GM18498 (cell line): ENCODE data around the gene MT1A.
A peak's percentile ranks its signal among the peaks of the same experiment; 100 is the strongest.

Source experiments
- ATAC-seq: cut with Tn5 transposase; IDR thresholded peaks from one replicate; pipeline ENCODE4 v1.9.1; 2021; ENCODE audit warnings: mild to moderate bottlenecking, moderate library complexity; ENCODE audit not compliant: unreplicated experiment

MT1A gene

DNA sequence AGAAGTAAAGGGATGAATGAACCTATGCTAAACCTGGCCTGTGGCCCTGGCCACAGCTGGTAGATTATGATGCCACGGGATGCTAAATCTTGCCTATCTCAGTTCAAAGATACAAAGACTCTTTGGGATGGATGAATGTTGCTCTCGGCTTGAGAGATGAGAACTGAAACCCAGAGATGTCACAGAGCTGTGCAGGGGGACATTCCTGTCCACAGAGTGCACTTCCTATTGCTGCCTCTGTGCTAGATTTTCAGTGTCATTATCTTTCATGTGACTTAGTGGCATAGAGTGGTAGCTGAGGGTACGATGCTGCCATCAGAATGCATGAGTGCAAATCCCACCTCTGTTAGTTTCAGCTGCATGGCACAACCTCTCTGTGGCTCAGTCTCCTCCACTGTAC lies 8.3 kb upstream of the MT1A start:
- peak; percentile 79 for ATAC-seq

DNA sequence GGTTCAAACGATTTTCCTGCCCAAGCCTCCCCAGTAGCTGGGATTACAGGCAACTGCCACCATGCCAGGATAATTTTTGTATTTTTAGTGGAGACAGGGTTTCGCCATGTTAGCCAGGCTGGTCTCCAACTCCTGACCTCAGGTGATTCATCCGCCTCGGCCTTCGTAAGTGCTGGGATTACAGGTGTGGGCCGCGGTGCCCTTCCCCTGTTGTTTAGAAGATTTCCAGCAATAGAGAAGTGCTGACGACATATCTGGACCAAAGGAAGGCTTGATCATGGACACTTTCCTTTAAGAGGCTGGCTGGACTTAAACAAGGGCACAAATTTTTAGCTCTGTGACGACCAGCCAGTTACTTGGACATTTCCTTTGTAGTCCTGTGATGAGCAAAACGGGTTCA lies 7.3 kb upstream of the MT1A start:
- no peak for ATAC-seq

DNA sequence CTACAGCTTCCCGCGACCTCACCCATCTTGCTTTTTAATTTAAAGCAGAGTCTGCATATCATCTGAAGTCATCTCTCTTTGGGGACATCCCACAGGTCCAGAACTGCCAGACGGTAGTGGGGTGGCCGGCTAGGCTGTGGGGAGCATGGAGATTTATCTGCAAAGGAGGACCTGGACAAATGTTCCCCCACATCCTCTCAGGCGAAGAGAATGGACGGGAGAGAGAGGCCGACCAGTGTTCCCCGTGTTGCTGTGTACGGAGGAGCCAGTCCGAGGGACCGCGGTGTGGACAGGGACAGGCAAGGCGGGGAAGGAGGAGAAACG lies 6.7 kb upstream of the MT1A start:
- no peak for ATAC-seq

DNA sequence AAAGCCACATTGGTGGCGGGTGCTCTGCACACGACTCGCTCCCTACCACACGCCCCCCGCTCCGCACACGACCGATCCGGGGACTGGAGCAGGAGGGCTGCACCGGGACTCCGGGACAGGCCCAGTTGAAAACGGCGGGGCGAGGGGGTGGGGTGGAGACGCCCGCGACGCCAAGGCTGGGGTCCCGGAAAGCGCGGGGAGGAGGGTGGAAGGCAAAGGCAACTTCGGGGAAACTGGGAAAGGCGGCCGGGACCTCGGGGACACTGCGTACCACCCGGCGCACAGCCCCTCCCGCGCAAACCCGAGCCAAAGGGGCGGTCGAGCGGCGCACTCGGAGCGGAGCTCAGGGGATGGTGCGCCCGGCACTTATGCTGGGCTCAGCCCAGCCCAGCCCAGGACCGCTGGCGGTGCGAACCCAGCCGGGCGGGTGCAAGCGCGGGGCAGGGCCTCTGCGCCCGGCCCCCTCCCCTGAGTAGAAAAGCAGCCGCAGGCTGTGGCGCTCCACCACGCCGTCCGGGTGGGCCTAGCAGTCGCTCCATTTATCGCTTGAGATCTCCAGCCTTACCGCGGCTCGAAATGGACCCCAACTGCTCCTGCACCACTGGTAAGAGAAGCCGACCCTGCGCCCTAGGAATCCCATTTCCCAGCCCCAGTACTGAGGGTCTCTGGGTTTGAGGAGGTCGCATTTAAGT lies 6.2 kb upstream of the MT1A start, which contains the start of gene MT1M:
MT1M (plus strand) TSS at position 504 of the 692 bp plus-strand sequence; CDS start at position 577, 73 bp downstream.
- no peak for ATAC-seq

DNA sequence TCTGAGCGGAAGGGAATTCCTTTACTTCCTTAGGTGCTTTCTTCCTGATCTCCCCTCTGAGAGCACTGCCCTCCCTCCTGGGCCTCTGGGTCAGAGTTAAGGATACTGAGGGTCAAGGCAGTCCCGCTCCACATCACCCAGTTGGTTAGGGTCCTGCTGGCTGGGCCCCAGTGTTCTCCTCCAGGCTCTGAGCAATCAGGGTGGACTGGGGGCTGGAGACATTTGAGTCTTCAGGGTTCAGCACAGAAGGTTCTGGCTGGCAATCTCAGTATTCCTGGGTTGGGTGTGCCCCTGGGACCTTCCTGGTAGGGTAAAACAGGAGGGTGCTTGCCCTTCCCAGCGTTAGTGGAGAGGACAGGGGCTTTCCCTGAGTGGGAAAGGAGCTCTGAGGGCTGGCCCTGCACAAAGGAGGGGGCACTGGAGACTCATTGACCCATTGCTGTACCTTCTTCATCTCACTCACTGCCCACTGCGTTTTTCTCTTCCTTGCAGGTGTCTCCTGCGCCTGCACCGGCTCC lies 5.6 kb upstream of the MT1A start:
- no peak for ATAC-seq

DNA sequence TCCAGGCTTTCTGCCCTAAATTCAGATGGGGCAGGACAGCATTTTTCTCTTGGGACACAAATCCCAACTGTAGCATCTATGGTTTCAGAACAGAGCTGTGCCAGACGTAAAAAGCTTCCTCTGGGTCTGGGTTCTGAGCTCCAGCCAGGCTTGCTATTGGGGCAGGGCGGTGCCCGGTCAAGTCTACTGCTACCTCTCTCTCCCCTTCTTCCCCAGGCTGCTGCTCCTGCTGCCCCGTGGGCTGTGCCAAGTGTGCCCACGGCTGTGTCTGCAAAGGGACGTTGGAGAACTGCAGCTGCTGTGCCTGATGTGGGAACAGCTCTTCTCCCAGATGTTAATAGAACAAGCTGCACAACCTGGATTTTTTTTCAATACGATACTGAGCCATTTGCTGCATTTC lies 4.9 kb upstream of the MT1A start:
- ATAC-seq, result no peak

DNA sequence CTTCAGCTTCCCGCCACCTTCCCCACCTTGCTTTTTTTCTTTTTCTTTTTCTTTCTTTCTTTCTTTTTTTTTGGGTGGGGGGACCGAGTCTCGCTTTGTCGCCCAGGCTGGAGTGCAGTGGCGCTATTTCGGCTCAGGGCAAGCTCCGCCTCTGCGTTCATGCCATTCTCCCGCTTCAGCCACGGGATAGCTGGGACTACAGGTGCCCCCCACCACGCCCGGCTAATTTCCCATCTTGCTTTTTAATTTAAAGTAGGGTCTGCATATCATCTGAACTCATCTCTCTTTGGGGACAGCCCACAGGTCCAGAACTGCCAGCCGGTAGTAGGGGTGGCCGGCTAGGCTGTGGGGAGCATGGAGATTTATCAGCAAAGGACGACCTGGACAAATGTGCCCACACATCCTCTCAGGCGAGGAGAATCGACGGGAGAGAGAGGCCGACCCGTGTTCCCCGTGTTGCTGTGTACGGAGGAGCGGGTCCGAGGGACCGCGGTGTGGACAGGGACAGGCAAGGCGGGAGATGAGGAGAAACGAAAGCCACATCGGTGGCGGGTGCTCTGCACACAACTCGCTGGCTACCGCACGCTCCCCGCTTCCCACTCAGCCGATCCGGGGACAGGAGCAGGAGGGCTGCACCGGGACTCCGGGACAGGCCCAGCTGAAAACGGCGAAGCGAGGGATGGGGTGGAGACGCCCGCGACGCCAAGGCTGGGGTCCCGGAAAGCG lies 3.6 kb upstream of the MT1A start:
- ATAC-seq, result no peak

DNA sequence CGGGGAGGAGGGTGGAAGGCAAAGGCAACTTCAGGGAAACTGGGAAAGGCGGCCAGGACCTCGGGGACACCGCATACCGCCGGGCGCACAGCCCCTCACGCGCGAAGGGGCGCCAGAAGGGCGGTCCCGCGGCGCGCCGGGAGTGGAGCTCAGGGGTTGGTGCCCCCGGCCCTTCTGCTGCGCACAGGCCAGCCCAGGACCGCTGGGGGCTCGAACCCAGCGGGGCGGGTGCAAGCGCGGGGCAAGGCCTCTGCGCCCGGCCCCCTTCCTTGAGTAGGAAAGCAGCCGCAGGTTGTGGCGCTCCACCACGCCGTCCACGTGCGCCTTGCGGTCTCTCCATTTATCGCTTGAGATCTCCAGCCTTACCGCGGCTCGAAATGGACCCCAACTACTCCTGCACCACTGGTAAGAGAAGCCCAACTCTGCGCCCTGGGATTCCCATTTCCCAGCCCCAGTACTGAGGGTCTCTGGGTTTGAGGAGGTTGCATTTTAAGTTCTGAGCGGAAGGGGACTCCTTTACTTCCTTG lies 3.0 kb upstream of the MT1A start:
- ATAC-seq, result no peak

DNA sequence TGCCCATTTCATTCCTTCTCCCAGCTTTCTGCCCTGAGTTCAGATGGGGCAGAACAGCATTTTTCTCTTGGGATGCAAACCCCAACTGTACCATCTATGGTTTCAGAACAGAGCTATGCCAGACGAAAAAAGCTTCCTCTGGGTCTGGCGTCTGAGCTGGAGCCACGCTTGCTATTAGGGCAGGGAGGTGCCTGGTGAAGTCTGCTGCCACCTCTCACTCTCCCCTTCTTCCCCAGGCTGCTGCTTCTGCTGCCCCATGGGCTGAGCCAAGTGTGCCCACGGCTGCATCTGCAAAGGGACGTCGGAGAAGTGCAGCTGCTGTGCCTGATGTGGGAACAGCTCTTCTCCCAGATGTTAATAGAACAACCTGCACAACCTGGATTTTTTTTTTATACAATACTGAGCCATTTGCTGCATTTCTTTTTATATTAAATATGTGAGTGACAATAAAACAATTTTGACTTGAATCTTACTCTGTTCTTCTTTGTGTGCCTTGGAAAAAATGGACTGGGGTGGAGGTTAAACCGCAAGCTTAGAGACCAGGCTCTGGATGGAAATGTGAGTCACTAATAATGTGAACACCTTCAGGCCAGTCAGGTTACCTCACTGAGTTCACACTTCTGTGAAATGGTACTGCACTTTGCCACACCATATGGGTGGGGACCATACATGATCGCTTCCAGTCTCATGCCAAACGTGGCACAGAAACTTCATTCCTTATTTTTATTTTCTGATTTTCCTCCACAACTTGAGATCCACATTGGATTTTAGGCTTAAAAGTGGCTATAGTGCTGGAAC lies 1.7 kb upstream of the MT1A start:
- no peak for ATAC-seq

DNA sequence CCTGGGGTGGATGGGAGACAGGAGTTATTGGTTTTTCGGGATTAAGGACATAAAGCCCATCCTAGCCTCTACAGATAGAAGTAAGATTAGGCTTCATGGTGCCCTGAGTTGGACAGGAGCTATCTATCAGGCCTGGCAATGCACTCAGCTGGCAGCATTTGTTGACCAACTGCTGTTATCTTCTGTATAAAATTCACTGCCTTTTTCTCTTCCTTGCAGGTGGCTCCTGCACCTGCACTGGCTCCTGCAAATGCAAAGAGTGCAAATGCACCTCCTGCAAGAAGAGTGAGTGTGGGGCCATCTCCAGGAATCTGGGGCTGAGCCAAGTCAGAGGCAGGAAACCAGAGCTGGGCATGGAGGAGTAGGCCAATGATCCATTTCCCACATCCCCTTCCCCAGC lies 579 bp downstream of the MT1A start:
- ATAC-seq, result no peak

DNA sequence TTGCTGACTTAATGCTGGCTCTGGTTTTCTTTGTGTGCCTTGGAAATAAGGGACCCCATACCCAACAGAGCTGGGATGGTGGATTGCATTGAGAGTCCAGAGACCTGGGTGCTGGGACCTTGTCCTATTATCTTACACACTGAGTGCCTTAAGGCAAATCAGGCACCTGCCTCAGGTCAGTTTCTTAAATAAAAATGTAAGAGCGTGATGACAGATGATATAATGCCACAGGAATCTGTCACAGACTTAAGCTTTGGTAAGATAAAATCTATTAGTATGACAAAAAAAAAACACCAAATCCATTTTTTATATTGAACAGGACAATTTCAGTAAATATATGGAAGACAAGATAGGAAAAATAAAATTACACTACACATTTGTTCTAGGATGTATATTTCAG lies 1.6 kb downstream of the MT1A start:
- ATAC-seq, result no peak

DNA sequence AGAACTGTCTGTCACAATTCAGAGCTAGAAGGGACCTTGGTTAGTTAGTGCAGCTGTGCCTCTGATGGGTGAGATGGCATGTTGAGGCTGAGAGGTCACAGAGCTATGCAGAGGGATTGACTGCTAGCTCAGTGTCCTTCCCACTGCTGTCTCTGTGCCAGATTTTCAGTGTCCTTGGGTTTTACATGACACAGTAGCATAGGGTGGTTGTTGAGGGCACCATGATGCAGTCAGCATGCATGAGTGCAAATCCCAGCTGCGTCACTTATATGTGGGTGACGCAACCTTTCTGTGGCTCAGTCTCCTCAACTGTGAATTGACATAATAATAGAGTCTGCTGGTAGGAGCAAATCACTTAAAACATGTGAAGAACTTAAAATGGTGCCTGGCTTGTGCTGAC lies 2.7 kb downstream of the MT1A start:
- no peak for ATAC-seq

DNA sequence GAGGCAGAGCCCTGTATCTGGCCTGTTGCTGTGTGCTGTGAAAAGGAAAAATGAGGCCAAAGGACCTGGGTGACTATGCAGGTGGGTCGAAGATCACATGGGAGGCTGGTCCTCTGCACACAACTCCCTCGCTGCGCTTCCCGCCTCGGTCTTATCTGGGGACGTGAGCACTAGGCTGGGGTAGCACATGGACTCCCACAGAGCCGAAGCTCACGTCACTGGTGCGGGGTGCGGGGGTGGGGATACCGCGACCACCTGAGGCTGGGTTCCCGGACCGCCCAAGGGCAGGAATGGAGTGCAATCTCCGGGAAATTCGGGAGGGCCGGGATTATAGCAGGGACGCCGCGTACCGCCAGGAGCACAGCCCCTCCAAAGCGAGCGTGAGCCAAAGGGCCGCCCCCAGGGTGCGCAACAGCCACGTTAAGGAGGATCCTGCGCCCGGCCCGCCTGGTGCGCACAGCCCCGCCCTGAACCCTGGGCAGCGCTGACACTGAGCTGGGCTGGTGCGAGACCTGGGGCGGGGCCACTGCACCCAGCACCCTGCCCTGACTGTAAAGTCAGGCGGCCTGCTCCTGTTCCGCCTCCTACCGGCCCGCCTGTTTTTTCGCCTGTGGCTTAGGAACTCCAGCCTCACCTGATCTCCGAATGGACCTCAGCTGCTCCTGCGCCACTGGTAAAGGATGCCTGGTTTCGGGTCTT lies 4.8 kb downstream of the MT1A start:
- peak; percentile 80 for ATAC-seq

DNA sequence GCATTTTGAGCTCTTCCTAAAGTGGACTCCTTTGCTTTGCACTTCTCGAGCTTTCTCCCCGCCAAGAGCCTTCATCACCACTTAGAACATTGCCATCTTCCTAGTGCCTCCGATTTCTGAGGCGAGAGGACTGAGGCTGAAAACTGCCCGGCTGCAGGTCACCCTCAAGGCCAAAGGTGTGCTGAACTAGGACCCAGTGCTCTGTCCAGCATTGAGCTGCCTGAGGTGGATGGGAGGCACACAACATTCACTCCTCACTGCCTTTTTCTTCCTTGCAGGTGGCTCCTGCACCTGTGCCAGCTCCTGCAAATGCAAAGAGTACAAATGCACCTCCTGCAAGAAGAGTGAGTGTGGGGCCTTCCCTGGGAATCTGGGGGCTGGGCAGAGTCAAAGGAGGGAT lies 5.4 kb downstream of the MT1A start:
- no peak for ATAC-seq

DNA sequence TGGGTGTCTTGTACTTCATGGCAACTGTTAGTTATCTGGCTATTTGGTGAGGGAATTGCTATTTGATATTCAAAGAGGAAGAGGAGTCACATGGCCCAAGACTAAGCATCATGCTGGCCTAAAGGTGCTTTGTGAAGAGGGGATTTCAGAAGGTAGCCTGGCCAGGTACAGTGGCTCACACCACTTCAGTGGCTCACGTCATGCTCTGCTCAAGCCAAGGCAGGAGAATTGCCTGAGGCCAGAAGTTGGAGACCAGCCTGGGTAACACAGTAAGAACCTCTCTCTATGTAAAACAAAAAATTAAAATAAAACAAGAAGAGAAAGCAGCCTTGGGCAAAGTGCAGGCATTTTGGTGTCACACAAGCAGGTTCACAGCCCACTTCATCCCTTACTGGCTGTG lies 6.8 kb downstream of the MT1A start:
- ATAC-seq, result no peak

DNA sequence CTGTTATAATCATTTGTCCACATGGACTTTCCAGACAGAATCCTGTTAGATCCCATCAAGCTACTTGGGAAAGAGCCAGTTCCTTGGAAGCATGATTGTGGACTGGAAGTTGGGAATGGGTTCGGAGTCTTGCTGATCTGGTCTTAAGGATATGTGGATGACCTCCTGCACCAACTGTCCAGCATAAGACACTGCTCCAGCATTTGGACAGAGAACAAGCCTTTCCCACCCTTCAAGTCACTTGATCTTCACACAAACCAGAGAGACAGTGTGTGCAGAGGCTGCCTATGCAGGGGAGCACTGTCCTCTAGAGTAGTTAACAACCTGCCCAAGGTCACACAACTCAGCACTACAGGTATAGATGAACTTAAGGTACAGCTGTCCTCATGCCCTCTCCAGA lies 7.4 kb downstream of the MT1A start:
- ATAC-seq, result no peak

DNA sequence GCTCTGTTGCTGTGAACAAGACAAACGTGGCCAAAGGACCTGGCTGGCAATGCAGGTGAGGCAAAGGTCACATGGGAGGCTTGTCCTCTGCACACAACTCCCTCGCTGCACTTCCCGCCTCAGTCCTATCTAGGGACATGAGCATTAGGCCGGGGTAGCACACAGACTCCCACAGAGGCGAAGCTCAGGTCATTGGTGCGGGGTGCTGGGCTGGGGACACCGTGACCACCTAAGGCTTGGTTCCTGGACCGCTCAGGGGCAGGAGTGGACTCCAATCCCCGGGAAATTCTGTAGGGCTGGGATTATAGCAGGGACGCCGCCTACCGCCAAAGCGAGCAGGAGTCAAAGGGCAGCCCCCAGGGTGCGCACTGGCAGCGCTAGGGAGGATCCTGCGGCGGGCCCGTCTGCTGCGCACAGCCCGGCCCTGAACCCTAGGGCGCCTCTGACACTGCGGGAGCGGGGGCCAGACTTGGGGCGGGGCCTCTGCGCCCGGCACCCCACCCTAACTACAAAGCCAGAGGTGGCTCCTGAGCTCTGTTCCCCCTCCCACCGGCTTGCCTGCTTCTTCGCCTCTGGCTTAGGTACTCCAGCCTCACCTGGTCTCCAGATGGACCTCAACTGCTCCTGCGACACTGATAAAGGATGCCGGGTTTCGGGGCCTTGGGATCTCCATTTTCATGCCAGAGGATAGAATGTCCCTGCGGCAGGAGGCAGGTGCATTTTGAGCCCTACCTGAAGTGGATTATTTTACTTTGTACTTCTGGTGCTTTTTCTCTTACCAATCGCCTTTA lies 9.4 kb downstream of the MT1A start:
- no peak for ATAC-seq

DNA sequence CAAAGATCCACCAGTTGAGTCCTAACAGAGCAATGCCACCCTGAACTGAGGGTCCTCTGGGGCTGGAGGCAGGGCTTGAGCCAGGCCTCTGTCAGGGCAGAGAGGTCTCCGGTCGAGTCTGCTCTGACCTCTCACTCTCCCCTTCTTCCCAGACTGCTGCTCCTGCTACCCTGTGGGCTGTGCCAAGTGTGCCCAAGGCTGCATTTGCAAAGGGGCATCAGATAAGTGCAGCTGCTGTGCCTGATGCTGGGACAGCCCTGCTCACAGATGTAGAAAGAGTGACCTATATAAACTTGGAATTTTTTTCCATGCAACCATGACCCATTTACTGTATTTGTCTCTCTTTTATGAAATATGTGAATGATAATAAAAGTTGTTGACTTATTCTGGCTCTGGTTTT lies 10.8 kb downstream of the MT1A start:
- no peak for ATAC-seq

DNA sequence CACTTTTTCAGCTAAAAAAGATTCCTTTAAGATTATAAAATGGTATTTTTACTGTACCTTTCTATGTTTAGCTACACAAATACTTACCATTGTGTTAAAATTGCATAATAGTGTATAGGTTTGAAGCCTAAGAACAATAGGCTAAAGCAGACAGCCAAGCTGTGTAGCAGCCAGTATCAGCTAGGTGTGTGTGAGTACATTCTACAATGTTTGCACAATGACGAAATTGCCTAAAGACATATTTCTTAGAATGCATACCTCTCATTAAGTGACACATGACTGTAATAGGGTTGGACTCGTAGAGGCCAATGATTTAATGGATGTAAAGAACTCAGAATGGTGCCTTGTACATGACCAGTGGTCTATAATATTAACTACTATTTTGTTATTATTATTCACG lies 11.4 kb downstream of the MT1A start:
- no peak for ATAC-seq

DNA sequence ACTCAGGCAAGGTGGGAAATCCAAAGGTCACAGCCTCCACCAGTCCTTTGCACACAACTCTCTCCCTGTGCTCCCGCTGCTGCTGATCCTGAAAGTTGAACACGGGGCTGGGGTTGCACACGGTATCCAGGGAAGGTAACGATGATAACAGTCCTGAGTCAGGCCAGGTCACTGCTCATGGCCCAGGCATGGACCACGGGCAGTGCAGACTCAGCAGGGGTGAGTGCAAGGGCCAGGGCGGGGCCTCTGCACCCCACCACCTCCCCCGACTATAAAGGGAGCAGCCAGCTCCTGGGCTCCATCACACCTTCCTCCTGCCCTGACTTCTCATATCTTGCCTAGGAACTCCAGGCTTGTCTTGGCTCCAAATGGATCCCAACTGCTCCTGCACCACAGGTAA lies 13.1 kb downstream of the MT1A start, which contains the start of gene MT1B:
MT1B (plus strand) TSS at position 301 of the 400 bp plus-strand sequence; CDS start at position 369, 68 bp downstream.
- no peak for ATAC-seq
